ENCODE data around the gene CREBBP. TPM values are rescaled to one million over a fixed set of nuclear protein-coding genes. Genes with fewer than 3 reads are reported as not detected.

CREBBP gene
- total RNA-seq, 1 experiment from 2014 or later = 79.1 TPM

DNA sequence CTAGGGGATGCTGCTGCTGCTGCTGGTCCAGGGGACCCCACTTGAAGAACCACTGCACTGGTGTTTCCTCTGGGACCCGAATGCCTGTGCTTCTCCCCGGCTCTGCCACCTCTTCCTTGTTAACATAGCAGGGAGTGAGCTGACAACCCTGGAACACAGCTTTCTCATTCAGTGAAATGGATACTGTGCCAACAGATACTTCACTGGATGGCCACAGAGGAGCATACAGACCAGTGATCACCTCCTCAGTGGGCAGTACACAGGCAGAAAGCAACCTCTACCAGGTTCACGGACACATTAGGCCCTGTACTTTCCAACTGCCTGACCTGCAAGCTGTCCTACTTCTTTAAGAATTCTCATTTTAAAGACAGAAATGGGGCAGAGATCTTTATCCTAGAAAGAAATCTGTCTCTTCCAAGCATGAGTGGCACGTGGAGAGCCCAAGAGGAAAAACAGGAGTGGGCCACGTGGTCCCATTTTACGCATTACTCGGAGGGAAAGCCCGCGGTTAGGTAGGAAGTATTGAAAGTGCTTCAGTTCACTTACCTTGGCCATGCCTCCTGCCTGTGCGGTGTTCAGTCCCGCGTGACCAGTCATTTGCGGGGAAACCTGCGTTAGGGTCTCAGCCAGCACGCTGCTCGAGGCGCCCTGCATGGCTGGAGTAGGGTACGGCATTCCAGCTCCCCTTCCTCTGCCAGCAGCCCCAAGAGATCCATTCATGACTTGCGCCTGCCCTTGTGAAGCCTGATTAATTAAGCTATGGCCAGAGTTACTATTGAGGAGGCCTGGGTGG lies 30.6 kb downstream of the CREBBP start:
- Histone ChIP-seq H2BK5ac (ENCODE audit: insufficient read length, low read length) (no peak overlapping the region), H2BK12ac (ENCODE audit: insufficient read length, low read depth, low read length) (no peak overlapping the region), H2BK15ac (ENCODE audit: low read depth, low read length) (no peak overlapping the region), H3K27me3 (ENCODE audit: insufficient read depth, low read length) (no peaks in the 10 kb centered on the region), H3K14ac (ENCODE audit: insufficient read depth, low read length) (no peak overlapping the region), H3K23ac (ENCODE audit: insufficient read length, low read depth, low read length) (no peak overlapping the region), H2BK20ac (ENCODE audit: low read depth, low read length, poor library complexity, severe bottlenecking) (no peak overlapping the region), H3K9ac (ENCODE audit: extremely low read depth, insufficient read length, low read length) (no peak overlapping the region), H3K9me3 (ENCODE audit: control insufficient read depth, low read depth, low read length) (no peaks in the 10 kb centered on the region), H2AK5ac (ENCODE audit: insufficient read length, low read length) (no peak overlapping the region), H4K20me1 (ENCODE audit: control insufficient read depth, insufficient read depth, insufficient read length) (no peaks in the 10 kb centered on the region), H3K23me2 (ENCODE audit: insufficient read length, low read depth, low read length, poor library complexity, severe bottlenecking) (no peaks in the 10 kb centered on the region), H3K79me1 (ENCODE audit: insufficient read depth, low read depth, low read length, poor library complexity, severe bottlenecking) (peaks cover 3% of the 10 kb centered on the region), H3K4ac (ENCODE audit: low read depth, low read length) (no peak overlapping the region), H3K4me1 (ENCODE audit: insufficient read depth, low read length) (no peaks in the 10 kb centered on the region), H3K27ac (ENCODE audit: insufficient read length, low read depth, low read length) (no peak overlapping the region), H4K91ac (ENCODE audit: insufficient read length, low read depth, low read length) (no peak overlapping the region), H4K5ac (ENCODE audit: insufficient read length, low read depth, low read length) (no peak overlapping the region), H3T11ph (ENCODE audit: low read length) (no peak overlapping the region), H3K79me2 (ENCODE audit: insufficient read depth, low read length) (peaks cover 17% of the 10 kb centered on the region; the same call in 1 of the 2 replicates), H3K56ac (ENCODE audit: insufficient read length, low read depth, low read length) (no peak overlapping the region), H3K4me2 (ENCODE audit: insufficient read depth, insufficient read length, low read length) (no peak overlapping the region), H2AFZ (ENCODE audit: low read length) (no peak overlapping the region), H3K18ac (ENCODE audit: insufficient read length, low read depth, low read length) (no peak overlapping the region), H4K8ac (replicated peaks; ENCODE audit: insufficient read length, low read depth, low read length) (no peak overlapping the region), H2BK120ac (ENCODE audit: low read depth, low read length, poor library complexity, severe bottlenecking) (no peak overlapping the region)
- Mint-ChIP-seq H3K9me3 (no peaks in the 10 kb centered on the region), H3K4me3 (no peak overlapping the region), H3K27ac (peak overlapping the region; percentile 17 to 73 (median 52); a peak in 2 of 7 replicates), H3K27me3 (ENCODE audit: low read depth) (no peaks in the 10 kb centered on the region), H3K36me3 (ENCODE audit: insufficient read depth in 1 of 3, low read depth in 3 of 3) (peaks cover 2 to 32% (median 22%) of the 10 kb centered on the region in 3 experiments), H3K4me1 (peaks cover 5% of the 10 kb centered on the region in 2 experiments; a peak in 2 of 4 replicates)
- TF ChIP-seq, protein P1, sequence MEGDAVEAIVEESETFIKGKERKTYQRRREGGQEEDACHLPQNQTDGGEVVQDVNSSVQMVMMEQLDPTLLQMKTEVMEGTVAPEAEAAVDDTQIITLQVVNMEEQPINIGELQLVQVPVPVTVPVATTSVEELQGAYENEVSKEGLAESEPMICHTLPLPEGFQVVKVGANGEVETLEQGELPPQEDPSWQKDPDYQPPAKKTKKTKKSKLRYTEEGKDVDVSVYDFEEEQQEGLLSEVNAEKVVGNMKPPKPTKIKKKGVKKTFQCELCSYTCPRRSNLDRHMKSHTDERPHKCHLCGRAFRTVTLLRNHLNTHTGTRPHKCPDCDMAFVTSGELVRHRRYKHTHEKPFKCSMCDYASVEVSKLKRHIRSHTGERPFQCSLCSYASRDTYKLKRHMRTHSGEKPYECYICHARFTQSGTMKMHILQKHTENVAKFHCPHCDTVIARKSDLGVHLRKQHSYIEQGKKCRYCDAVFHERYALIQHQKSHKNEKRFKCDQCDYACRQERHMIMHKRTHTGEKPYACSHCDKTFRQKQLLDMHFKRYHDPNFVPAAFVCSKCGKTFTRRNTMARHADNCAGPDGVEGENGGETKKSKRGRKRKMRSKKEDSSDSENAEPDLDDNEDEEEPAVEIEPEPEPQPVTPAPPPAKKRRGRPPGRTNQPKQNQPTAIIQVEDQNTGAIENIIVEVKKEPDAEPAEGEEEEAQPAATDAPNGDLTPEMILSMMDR (conservative IDR thresholded peaks at IDR 0.05) = no peak
- DNase-seq = no peak
- no CpG with 5 or more reads among the region's 19 CpGs for WGBS (ENCODE audit: extremely low coverage, insufficient read length, low lambda C conversion rate)

All from H9 (cell line).